ENCODE results near the gene MAD1L1.

Gene MAD1L1

GRCh38 chr7:1951159-1951536, 281.6 kb downstream of the MAD1L1 start:
- TF ChIP-seq CTCF (IDR thresholded peaks at IDR 0.05) = no peak

- no peak for TF ChIP-seq CTCF (IDR thresholded peaks at IDR 0.05)
Measured at GRCh38 chr7:1950452-1951158, 282.1 kb downstream of the MAD1L1 start.

- no peak for TF ChIP-seq CTCF (IDR thresholded peaks at IDR 0.05)
Measured at GRCh38 chr7:1950066-1950451, 282.7 kb downstream of the MAD1L1 start.

GRCh38 chr7:1949681-1950055, 283.1 kb downstream of the MAD1L1 start:
- TF ChIP-seq CTCF (IDR thresholded peaks at IDR 0.05) = no peak

GRCh38 chr7:1948887-1949680, 283.7 kb downstream of the MAD1L1 start:
- no peak for TF ChIP-seq CTCF (IDR thresholded peaks at IDR 0.05)

- TF ChIP-seq CTCF (IDR thresholded peaks at IDR 0.05) = no peak
Measured at GRCh38 chr7:1948301-1948796, 284.4 kb downstream of the MAD1L1 start.

- TF ChIP-seq CTCF (IDR thresholded peaks at IDR 0.05) = no peak
Measured at GRCh38 chr7:1947586-1948217, 285.0 kb downstream of the MAD1L1 start.

All from LNCAP (cell line).